GM18870 (cell line): ENCODE results near the gene CCDC85B.

ENCODE experiments used
- ATAC-seq: cut with Tn5 transposase; IDR thresholded peaks from one replicate; pipeline ENCODE4 v1.9.1; 2021; ENCODE audit warnings: moderate library complexity; ENCODE audit not compliant: unreplicated experiment

CCDC85B gene

GRCh38 chr11:65857500-65857852, 33.0 kb upstream of the CCDC85B start:
- no peak for ATAC-seq

- peak; percentile 36 for ATAC-seq
These were observed 32.4 kb upstream of the CCDC85B start, which contains the start of gene CFL1 for GRCh38 chr11:65857853-65858680. Gene CFL1 (minus strand): TSS chr11:65858180. CDS start chr11:65858099, 81 bp downstream.

GRCh38 chr11:65858681-65859087, 31.8 kb upstream of the CCDC85B start:
- ATAC-seq: no peak

GRCh38 chr11:65859095-65859811, 31.2 kb upstream of the CCDC85B start:
- peak; percentile 52 for ATAC-seq

- no peak for ATAC-seq
These were observed 30.6 kb upstream of the CCDC85B start for GRCh38 chr11:65859812-65860277.

GRCh38 chr11:65860278-65861164, 30.0 kb upstream of the CCDC85B start, which contains the start of gene MUS81:
Gene MUS81 (plus strand): TSS chr11:65860433. CDS start chr11:65860754, 321 bp downstream.
- no peak for ATAC-seq

- ATAC-seq: no peak
These were observed 29.3 kb upstream of the CCDC85B start for GRCh38 chr11:65861165-65861505.

- ATAC-seq: no peak
These were observed 28.8 kb upstream of the CCDC85B start for GRCh38 chr11:65861533-65862183.

GRCh38 chr11:65862191-65862735, 28.2 kb upstream of the CCDC85B start:
- no peak for ATAC-seq

GRCh38 chr11:65862941-65863888, 27.3 kb upstream of the CCDC85B start:
- no peak for ATAC-seq

- no peak for ATAC-seq
These were observed 26.4 kb upstream of the CCDC85B start for GRCh38 chr11:65863889-65864705.

GRCh38 chr11:65864706-65865471, 25.6 kb upstream of the CCDC85B start:
- ATAC-seq: no peak

- ATAC-seq: no peak
These were observed 24.8 kb upstream of the CCDC85B start for GRCh38 chr11:65865550-65866172.

GRCh38 chr11:65866509-65867283, 23.8 kb upstream of the CCDC85B start:
- no peak for ATAC-seq

GRCh38 chr11:65867284-65868071, 23.0 kb upstream of the CCDC85B start:
- no peak for ATAC-seq
